B cell (primary cell): Measurements from ENCODE around the gene WAC.
"Not testable (repeated sequence)": the region's sequence is repeated elsewhere in the genome, so short reads cannot be mapped to it uniquely, and the experiment has no call there.

Experiments
- CTCF ChIP-seq: fragments of 200-600 bp; IDR thresholded peaks from one replicate; pipeline ENCODE4 v1.8.0; 2022; ENCODE audit warnings: antibody characterized with exemption, mild to moderate bottlenecking
- EZH2 ChIP-seq: IDR thresholded peaks from 2 replicates; pipeline ENCODE4 v1.6.1; 2012; ENCODE audit warnings: borderline replicate concordance, low read depth, mild to moderate bottlenecking, moderate library complexity, low read length; ENCODE audit not compliant: insufficient read depth, poor library complexity, severe bottlenecking

- not testable (repeated sequence) for TF ChIP-seq EZH2, CTCF
These were observed 76.7 kb downstream of the WAC start for GRCh38 chr10:28609636-28610035.
